H1 (cell line): ENCODE data around the gene CFAP210. TPM values are rescaled to one million over a fixed set of nuclear protein-coding genes. Genes with fewer than 3 reads are reported as not detected.

Experiments used
- CBX8 ChIP-seq: fragments of 300-800, 300-1000 bp; sonication (generic); IDR thresholded peaks from 2 replicates; pipeline ENCODE4 v1.7.1; 2016; ENCODE audit warnings: low read depth, low read length, borderline replicate concordance
- EZH2 ChIP-seq: fragments of 200-600 bp; sonication (generic); IDR thresholded peaks from 2 replicates; pipeline ENCODE4 v1.7.1; 2012; ENCODE audit warnings: low read depth, mild to moderate bottlenecking, moderate library complexity, low read length, inconsistent platforms; ENCODE audit not compliant: severe bottlenecking
- JUN ChIP-seq: IDR thresholded peaks from 2 replicates; pipeline ENCODE4 v1.6.1; 2011; ENCODE audit warnings: low read depth, mild to moderate bottlenecking, improper control_type of control experiment, low read length
- SIN3A ChIP-seq, 2 experiments: IDR thresholded peaks in 1 of 2; conservative IDR thresholded peaks in 1 of 2; 2 replicates each; pipeline ENCODE4 v1.6.1; 2011 to 2012; ENCODE audit warnings: low read length in 2 of 2, improper control_type of control experiment in 1 of 2, low read depth in 1 of 2, mild to moderate bottlenecking in 1 of 2
- TBP ChIP-seq: IDR thresholded peaks from 2 replicates; pipeline ENCODE4 v1.6.1; 2011; ENCODE audit warnings: low read depth, low read length, improper control_type of control experiment
- polyA plus RNA-seq, 7 experiments: library from polyadenylated mRNA; depleted of rRNA in 3 of 7; stranded (reverse) in 5 of 7; unstranded in 2 of 7; fragments of >200 nt in 5 of 7; fragments of 200-250 nt in 2 of 7; gene quantifications; 1 replicate in 5 of 7; 2 replicates in 1 of 7; 4 replicates in 1 of 7; pipeline versions ENCODE4 v1.2.1 to v1.2.3, GENCODE V29; 2011 to 2013; ENCODE audit warnings: missing spikeins in 2 of 7, mixed read lengths in 2 of 7
- total RNA-seq: library from RNA; stranded (reverse); fragmentation: NEBNext Ultra II Directional; extraction: Animal tissue kit (Norgen Biotek cat#: 25700); gene quantifications from 2 replicates; pipeline ENCODE4 v1.2.1, GENCODE V29; 2021
- TF ChIP-seq, protein P1 (sequence below): fragments of 300-600 bp; sonication (generic); IDR thresholded peaks from 2 replicates; pipeline ENCODE4 v1.7.1; 2012; ENCODE audit warnings: low read length, moderate library complexity, mild to moderate bottlenecking, inconsistent platforms; ENCODE audit not compliant: insufficient replicate concordance

The CFAP210 gene
- total and polyA plus RNA-seq, 2 of the 8 experiments (the other 6 are each of a cell fraction or from before 2014, with no cell fraction given), result 0.06 to 0.37 TPM

GRCh38 chr2:169716938-169717690 is 22.9 kb upstream of the CFAP210 start (continued):
- TF ChIP-seq, protein P1, sequence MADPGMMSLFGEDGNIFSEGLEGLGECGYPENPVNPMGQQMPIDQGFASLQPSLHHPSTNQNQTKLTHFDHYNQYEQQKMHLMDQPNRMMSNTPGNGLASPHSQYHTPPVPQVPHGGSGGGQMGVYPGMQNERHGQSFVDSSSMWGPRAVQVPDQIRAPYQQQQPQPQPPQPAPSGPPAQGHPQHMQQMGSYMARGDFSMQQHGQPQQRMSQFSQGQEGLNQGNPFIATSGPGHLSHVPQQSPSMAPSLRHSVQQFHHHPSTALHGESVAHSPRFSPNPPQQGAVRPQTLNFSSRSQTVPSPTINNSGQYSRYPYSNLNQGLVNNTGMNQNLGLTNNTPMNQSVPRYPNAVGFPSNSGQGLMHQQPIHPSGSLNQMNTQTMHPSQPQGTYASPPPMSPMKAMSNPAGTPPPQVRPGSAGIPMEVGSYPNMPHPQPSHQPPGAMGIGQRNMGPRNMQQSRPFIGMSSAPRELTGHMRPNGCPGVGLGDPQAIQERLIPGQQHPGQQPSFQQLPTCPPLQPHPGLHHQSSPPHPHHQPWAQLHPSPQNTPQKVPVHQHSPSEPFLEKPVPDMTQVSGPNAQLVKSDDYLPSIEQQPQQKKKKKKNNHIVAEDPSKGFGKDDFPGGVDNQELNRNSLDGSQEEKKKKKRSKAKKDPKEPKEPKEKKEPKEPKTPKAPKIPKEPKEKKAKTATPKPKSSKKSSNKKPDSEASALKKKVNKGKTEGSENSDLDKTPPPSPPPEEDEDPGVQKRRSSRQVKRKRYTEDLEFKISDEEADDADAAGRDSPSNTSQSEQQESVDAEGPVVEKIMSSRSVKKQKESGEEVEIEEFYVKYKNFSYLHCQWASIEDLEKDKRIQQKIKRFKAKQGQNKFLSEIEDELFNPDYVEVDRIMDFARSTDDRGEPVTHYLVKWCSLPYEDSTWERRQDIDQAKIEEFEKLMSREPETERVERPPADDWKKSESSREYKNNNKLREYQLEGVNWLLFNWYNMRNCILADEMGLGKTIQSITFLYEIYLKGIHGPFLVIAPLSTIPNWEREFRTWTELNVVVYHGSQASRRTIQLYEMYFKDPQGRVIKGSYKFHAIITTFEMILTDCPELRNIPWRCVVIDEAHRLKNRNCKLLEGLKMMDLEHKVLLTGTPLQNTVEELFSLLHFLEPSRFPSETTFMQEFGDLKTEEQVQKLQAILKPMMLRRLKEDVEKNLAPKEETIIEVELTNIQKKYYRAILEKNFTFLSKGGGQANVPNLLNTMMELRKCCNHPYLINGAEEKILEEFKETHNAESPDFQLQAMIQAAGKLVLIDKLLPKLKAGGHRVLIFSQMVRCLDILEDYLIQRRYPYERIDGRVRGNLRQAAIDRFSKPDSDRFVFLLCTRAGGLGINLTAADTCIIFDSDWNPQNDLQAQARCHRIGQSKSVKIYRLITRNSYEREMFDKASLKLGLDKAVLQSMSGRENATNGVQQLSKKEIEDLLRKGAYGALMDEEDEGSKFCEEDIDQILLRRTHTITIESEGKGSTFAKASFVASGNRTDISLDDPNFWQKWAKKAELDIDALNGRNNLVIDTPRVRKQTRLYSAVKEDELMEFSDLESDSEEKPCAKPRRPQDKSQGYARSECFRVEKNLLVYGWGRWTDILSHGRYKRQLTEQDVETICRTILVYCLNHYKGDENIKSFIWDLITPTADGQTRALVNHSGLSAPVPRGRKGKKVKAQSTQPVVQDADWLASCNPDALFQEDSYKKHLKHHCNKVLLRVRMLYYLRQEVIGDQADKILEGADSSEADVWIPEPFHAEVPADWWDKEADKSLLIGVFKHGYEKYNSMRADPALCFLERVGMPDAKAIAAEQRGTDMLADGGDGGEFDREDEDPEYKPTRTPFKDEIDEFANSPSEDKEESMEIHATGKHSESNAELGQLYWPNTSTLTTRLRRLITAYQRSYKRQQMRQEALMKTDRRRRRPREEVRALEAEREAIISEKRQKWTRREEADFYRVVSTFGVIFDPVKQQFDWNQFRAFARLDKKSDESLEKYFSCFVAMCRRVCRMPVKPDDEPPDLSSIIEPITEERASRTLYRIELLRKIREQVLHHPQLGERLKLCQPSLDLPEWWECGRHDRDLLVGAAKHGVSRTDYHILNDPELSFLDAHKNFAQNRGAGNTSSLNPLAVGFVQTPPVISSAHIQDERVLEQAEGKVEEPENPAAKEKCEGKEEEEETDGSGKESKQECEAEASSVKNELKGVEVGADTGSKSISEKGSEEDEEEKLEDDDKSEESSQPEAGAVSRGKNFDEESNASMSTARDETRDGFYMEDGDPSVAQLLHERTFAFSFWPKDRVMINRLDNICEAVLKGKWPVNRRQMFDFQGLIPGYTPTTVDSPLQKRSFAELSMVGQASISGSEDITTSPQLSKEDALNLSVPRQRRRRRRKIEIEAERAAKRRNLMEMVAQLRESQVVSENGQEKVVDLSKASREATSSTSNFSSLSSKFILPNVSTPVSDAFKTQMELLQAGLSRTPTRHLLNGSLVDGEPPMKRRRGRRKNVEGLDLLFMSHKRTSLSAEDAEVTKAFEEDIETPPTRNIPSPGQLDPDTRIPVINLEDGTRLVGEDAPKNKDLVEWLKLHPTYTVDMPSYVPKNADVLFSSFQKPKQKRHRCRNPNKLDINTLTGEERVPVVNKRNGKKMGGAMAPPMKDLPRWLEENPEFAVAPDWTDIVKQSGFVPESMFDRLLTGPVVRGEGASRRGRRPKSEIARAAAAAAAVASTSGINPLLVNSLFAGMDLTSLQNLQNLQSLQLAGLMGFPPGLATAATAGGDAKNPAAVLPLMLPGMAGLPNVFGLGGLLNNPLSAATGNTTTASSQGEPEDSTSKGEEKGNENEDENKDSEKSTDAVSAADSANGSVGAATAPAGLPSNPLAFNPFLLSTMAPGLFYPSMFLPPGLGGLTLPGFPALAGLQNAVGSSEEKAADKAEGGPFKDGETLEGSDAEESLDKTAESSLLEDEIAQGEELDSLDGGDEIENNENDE, result no peak
- no peak for TF ChIP-seq JUN
- no peak for TF ChIP-seq SIN3A (conservative IDR thresholded peaks at IDR 0.05 in 1 of 2, IDR thresholded peaks at IDR 0.05 in 1 of 2; ENCODE audit: low read depth in 1 of 2, low read length in 2 of 2)
- TF ChIP-seq CBX8, result no peak
- TF ChIP-seq TBP, result no peak
- TF ChIP-seq EZH2, result no peak
